H9 (cell line): ENCODE data around the gene DLL3. TPM values are rescaled to one million over a fixed set of nuclear protein-coding genes. Genes with fewer than 3 reads are reported as not detected.

ENCODE experiments used
- DNase-seq: peaks from one replicate; pipeline ENCODE4 v3.0.0-alpha.2; 2017
- H2AFZ ChIP-seq: one replicate; pipeline ENCODE4 v1.6.1; 2013; ENCODE audit warnings: mild to moderate bottlenecking, low read length, control low read depth, moderate library complexity
- H2AK5ac ChIP-seq: 2 replicates; pipeline ENCODE4 v1.6.1; 2013; ENCODE audit warnings: low read length, control low read depth, mixed read lengths; ENCODE audit not compliant: insufficient read length
- H2BK120ac ChIP-seq: one replicate; pipeline ENCODE4 v1.6.1; 2013; ENCODE audit warnings: low read depth, mild to moderate bottlenecking, low read length, control low read depth, inconsistent platforms; ENCODE audit not compliant: poor library complexity, severe bottlenecking
- H2BK12ac ChIP-seq: 2 replicates; pipeline ENCODE4 v1.6.1; 2013; ENCODE audit warnings: low read length, control low read depth, mixed read lengths, low read depth; ENCODE audit not compliant: insufficient read length
- H2BK15ac ChIP-seq: 2 replicates; pipeline ENCODE4 v1.6.1; 2013; ENCODE audit warnings: low read depth, low read length, control low read depth
- H2BK20ac ChIP-seq: one replicate; pipeline ENCODE4 v1.6.1; 2013; ENCODE audit warnings: low read depth, mild to moderate bottlenecking, low read length, control low read depth, inconsistent platforms; ENCODE audit not compliant: poor library complexity, severe bottlenecking
- H2BK5ac ChIP-seq: 2 replicates; pipeline ENCODE4 v1.6.1; 2013; ENCODE audit warnings: low read length, control low read depth, mixed read lengths; ENCODE audit not compliant: insufficient read length
- H3K14ac ChIP-seq: 2 replicates; pipeline ENCODE4 v1.6.1; 2013; ENCODE audit warnings: low read length, control low read depth; ENCODE audit not compliant: insufficient read depth
- H3K18ac ChIP-seq: 2 replicates; pipeline ENCODE4 v1.6.1; 2013; ENCODE audit warnings: low read depth, mild to moderate bottlenecking, mixed read lengths, low read length, control low read depth; ENCODE audit not compliant: insufficient read length
- H3K23ac ChIP-seq: 2 replicates; pipeline ENCODE4 v1.6.1; 2013; ENCODE audit warnings: low read length, control low read depth, mixed read lengths, low read depth; ENCODE audit not compliant: insufficient read length
- H3K23me2 ChIP-seq: 2 replicates; pipeline ENCODE4 v1.6.1; 2013; ENCODE audit warnings: low read depth, mild to moderate bottlenecking, mixed read lengths, low read length, control low read depth; ENCODE audit not compliant: insufficient read length, poor library complexity, severe bottlenecking
- H3K27ac ChIP-seq: 2 replicates; pipeline ENCODE4 v1.5.1; 2013; ENCODE audit warnings: low read length, control low read depth, mixed read lengths, low read depth; ENCODE audit not compliant: insufficient read length
- H3K27me3 ChIP-seq: 2 replicates; pipeline ENCODE4 v1.6.1; 2013; ENCODE audit warnings: low read length, control low read depth, inconsistent platforms; ENCODE audit not compliant: insufficient read depth
- H3K4ac ChIP-seq: 2 replicates; pipeline ENCODE4 v1.6.1; 2013; ENCODE audit warnings: low read depth, mild to moderate bottlenecking, control low read depth, inconsistent platforms, low read length, moderate library complexity
- H3K4me1 ChIP-seq: 2 replicates; pipeline ENCODE4 v1.6.1; 2013; ENCODE audit warnings: low read length, control low read depth, inconsistent platforms; ENCODE audit not compliant: insufficient read depth
- H3K4me2 ChIP-seq: 2 replicates; pipeline ENCODE4 v1.6.1; 2013; ENCODE audit warnings: low read length, control low read depth, mixed read lengths; ENCODE audit not compliant: insufficient read length, insufficient read depth
- H3K56ac ChIP-seq: 2 replicates; pipeline ENCODE4 v1.6.1; 2013; ENCODE audit warnings: low read depth, mild to moderate bottlenecking, mixed read lengths, low read length, control low read depth; ENCODE audit not compliant: insufficient read length
- H3K79me1 ChIP-seq: 2 replicates; pipeline ENCODE4 v1.6.1; 2013; ENCODE audit warnings: low read depth, mild to moderate bottlenecking, moderate library complexity, low read length, control low read depth, inconsistent platforms; ENCODE audit not compliant: insufficient read depth, poor library complexity, severe bottlenecking
- H3K79me2 ChIP-seq: 2 replicates; pipeline ENCODE4 v1.6.1; 2013; ENCODE audit warnings: low read length, control low read depth, inconsistent platforms; ENCODE audit not compliant: insufficient read depth
- H3K9ac ChIP-seq: 2 replicates; pipeline ENCODE4 v1.6.1; 2013; ENCODE audit warnings: low read length, control low read depth, mixed read lengths; ENCODE audit not compliant: insufficient read length; ENCODE audit errors: extremely low read depth
- H3K9me3 ChIP-seq: one replicate; pipeline ENCODE4 v1.6.1; 2013; ENCODE audit warnings: low read depth, low read length, inconsistent platforms; ENCODE audit not compliant: control insufficient read depth
- H3T11ph ChIP-seq: one replicate; pipeline ENCODE4 v1.6.1; 2013; ENCODE audit warnings: mild to moderate bottlenecking, low read length, control low read depth, inconsistent platforms
- H4K20me1 ChIP-seq: one replicate; pipeline ENCODE4 v1.6.1; 2013; ENCODE audit not compliant: control insufficient read depth, insufficient read length, insufficient read depth
- H4K5ac ChIP-seq: 2 replicates; pipeline ENCODE4 v1.6.1; 2013; ENCODE audit warnings: low read depth, mild to moderate bottlenecking, mixed read lengths, low read length, control low read depth; ENCODE audit not compliant: insufficient read length
- H4K8ac ChIP-seq: replicated peaks from 2 replicates; pipeline ENCODE4 v1.6.1; 2013; ENCODE audit warnings: low read length, control low read depth, mixed read lengths, low read depth; ENCODE audit not compliant: insufficient read length
- H4K91ac ChIP-seq: 2 replicates; pipeline ENCODE4 v1.6.1; 2013; ENCODE audit warnings: low read depth, mild to moderate bottlenecking, moderate library complexity, mixed read lengths, low read length, control low read depth; ENCODE audit not compliant: insufficient read length
- H3K27ac Mint-ChIP-seq, 3 experiments: 2 replicates in 2 of 3; 3 replicates in 1 of 3; pipeline ENCODE4 v1.8.0; 2020 to 2021; ENCODE audit warnings: mixed read lengths in 3 of 3, mild to moderate bottlenecking in 1 of 3, moderate library complexity in 1 of 3
- H3K27me3 Mint-ChIP-seq: 2 replicates; pipeline ENCODE4 v1.8.0; 2021; ENCODE audit warnings: low read depth, mild to moderate bottlenecking, moderate library complexity, mixed read lengths
- H3K36me3 Mint-ChIP-seq, 3 experiments: 2 replicates in 2 of 3; 3 replicates in 1 of 3; pipeline ENCODE4 v1.8.0; 2020 to 2021; ENCODE audit warnings: low read depth in 3 of 3, mixed read lengths in 3 of 3; ENCODE audit not compliant: insufficient read depth in 1 of 3
- H3K4me1 Mint-ChIP-seq, 2 experiments: 2 replicates each; pipeline ENCODE4 v1.8.0; 2020; ENCODE audit warnings: mixed read lengths in 2 of 2
- H3K4me3 Mint-ChIP-seq, 2 experiments: 2 replicates in 1 of 2; 3 replicates in 1 of 2; pipeline ENCODE4 v1.8.0; 2020 to 2021; ENCODE audit warnings: mild to moderate bottlenecking in 2 of 2, mixed read lengths in 2 of 2, moderate library complexity in 1 of 2
- H3K9me3 Mint-ChIP-seq, 2 experiments: 2 replicates in 1 of 2; 3 replicates in 1 of 2; pipeline ENCODE4 v1.8.0; 2020; ENCODE audit warnings: mild to moderate bottlenecking in 2 of 2, mixed read lengths in 2 of 2, moderate library complexity in 1 of 2
- CTCF ChIP-seq: fragments of 200-600 bp; sonication (generic); conservative IDR thresholded peaks from 3 replicates; pipeline ENCODE4 v1.8.0; 2021; ENCODE audit warnings: antibody characterized with exemption, mild to moderate bottlenecking
- WGBS: extraction: QIAGEN DNeasy Blood & Tissue Kit; methylation state at CpG from one replicate; pipeline ENCODE4 v1.1.7; 2013; ENCODE audit warnings: missing lambda C conversion rate, low lambda C conversion rate, mixed read lengths; ENCODE audit not compliant: insufficient read length; ENCODE audit errors: extremely low coverage; 5-methylcytosine and 5-hydroxymethylcytosine counted together
- total RNA-seq: library from RNA; stranded (reverse); gene quantifications from 2 replicates; pipeline ENCODE4 v1.2.1, GENCODE V29; 2021

Gene DLL3
- total RNA-seq, 1 experiment from 2014 or later: 2.5 TPM

GRCh38 chr19:39500543-39500942, 1.8 kb downstream of the DLL3 start:
- no peaks in the 10 kb centered on the region for H4K20me1 ChIP-seq
- H2AK5ac ChIP-seq: no peak overlapping the region
- no peaks in the 10 kb centered on the region for H3K79me1 ChIP-seq
- peaks cover 10% of the 10 kb centered on the region for H3K23me2 ChIP-seq
- H4K8ac ChIP-seq: no peak overlapping the region
- DNase-seq: no peak
- no peaks in the 10 kb centered on the region for H3K4me1 ChIP-seq
- H3K27ac Mint-ChIP-seq: no peak overlapping the region
- H3K9ac ChIP-seq: no peak overlapping the region
- H3K56ac ChIP-seq: no peak overlapping the region
- no peak overlapping the region for H3T11ph ChIP-seq
- H3K27me3 ChIP-seq: peaks cover 8% of the 10 kb centered on the region; the same call in 1 of the 2 replicates
- no peaks in the 10 kb centered on the region for H3K9me3 ChIP-seq
- no peak overlapping the region for H3K14ac ChIP-seq
- H3K18ac ChIP-seq: no peak overlapping the region
- peaks cover 4 to 9% of the 10 kb centered on the region in 2 experiments for H3K9me3 Mint-ChIP-seq
- no peak overlapping the region for H2BK12ac ChIP-seq
- H3K23ac ChIP-seq: no peak overlapping the region
- no peak overlapping the region for H4K91ac ChIP-seq
- H2BK5ac ChIP-seq: no peak overlapping the region
- peaks cover 9 to 15% of the 10 kb centered on the region in 2 experiments for H3K4me1 Mint-ChIP-seq
- no peak overlapping the region for H3K4ac ChIP-seq
- no peak overlapping the region for H2AFZ ChIP-seq
- H3K79me2 ChIP-seq: no peaks in the 10 kb centered on the region
- H3K27me3 Mint-ChIP-seq: peaks cover 90% of the 10 kb centered on the region
- no peak overlapping the region for H2BK20ac ChIP-seq
- no peak for TF ChIP-seq CTCF
- peak overlapping the region in 1 of 2 experiments; percentile 47; a peak in 2 of 5 replicates for H3K4me3 Mint-ChIP-seq
- WGBS: no CpG with 5 or more reads among the region's 4 CpGs
- H2BK15ac ChIP-seq: no peak overlapping the region
- H2BK120ac ChIP-seq: no peak overlapping the region
- H4K5ac ChIP-seq: no peak overlapping the region
- no peak overlapping the region for H3K27ac ChIP-seq
- H3K4me2 ChIP-seq: no peak overlapping the region
- H3K36me3 Mint-ChIP-seq: peaks cover 0 to 15% (median 1%) of the 10 kb centered on the region in 3 experiments; a peak in 3 of 7 replicates
